IMR-90 (cell line): Measurements from ENCODE around the gene TSHZ1. TPM values are rescaled to one million over a fixed set of nuclear protein-coding genes. Genes with fewer than 3 reads are reported as not detected.

Source experiments
- ATAC-seq: fragments of 200-7000 bp; cut with Tn5 transposase; 2 replicates; pipeline ENCODE4 v1.9.1; 2020; ENCODE audit warnings: low read depth, mild to moderate bottlenecking, moderate library complexity
- BruUV-seq: library from RNA; stranded (reverse); fragments of 400-500 nt; replicated peaks from 2 replicates; lab custom pipeline; 2021; lab: Mats Ljungman, UMichigan
- CTCF ChIA-PET: fragments of 300-600 bp; formaldehyde crosslinking; extraction: SDS; loops from one replicate; lab custom pipeline; 2021; ENCODE audit warnings: antibody characterized with exemption; lab: Yijun Ruan, JAX
- POLR2A ChIA-PET: fragments of 300-600 bp; sonication (Branson Sonifier 250); formaldehyde crosslinking; loops from one replicate; lab custom pipeline; 2022; ENCODE audit warnings: antibody characterized with exemption; ENCODE audit not compliant: unreplicated experiment; lab: Charles Lee
- DNase-seq: peaks from one replicate; pipeline ENCODE4 v3.0.0; 2013
- H2AFZ ChIP-seq: replicated peaks from 2 replicates; pipeline ENCODE3; 2013; ENCODE audit warnings: low read length, mild to moderate bottlenecking; ENCODE audit not compliant: poor library complexity
- H2AK5ac ChIP-seq: 2 replicates; pipeline ENCODE4 v1.6.1; 2013; ENCODE audit warnings: low read depth, low read length, inconsistent platforms
- H2AK9ac ChIP-seq: replicated peaks from 2 replicates; pipeline ENCODE3; 2013; ENCODE audit warnings: mild to moderate bottlenecking, low read depth, low read length, moderate library complexity; ENCODE audit not compliant: poor library complexity
- H2BK120ac ChIP-seq: 2 replicates; pipeline ENCODE4 v1.6.1; 2013; ENCODE audit warnings: low read depth, low read length, inconsistent platforms
- H2BK15ac ChIP-seq: 3 replicates; pipeline ENCODE4 v1.6.1; 2013; ENCODE audit warnings: low read depth, low read length, inconsistent platforms
- H2BK20ac ChIP-seq: 2 replicates; pipeline ENCODE4 v1.6.1; 2013; ENCODE audit warnings: low read depth, mild to moderate bottlenecking, inconsistent platforms, low read length, moderate library complexity
- H2BK5ac ChIP-seq: 2 replicates; pipeline ENCODE4 v1.6.1; 2013; ENCODE audit warnings: mild to moderate bottlenecking, low read depth, low read length, inconsistent platforms; ENCODE audit not compliant: poor library complexity, severe bottlenecking
- H3K14ac ChIP-seq: replicated peaks from 2 replicates; pipeline ENCODE4 v1.6.1; 2013; ENCODE audit warnings: low read depth, low read length, inconsistent platforms
- H3K18ac ChIP-seq: 2 replicates; pipeline ENCODE4 v1.6.1; 2013; ENCODE audit warnings: low read depth, low read length, control low read depth
- H3K23ac ChIP-seq: 2 replicates; pipeline ENCODE4 v1.6.1; 2013; ENCODE audit warnings: low read depth, low read length, inconsistent platforms
- H3K27ac ChIP-seq: 2 replicates; pipeline ENCODE4 v1.5.1; 2013; ENCODE audit warnings: mild to moderate bottlenecking, control low read depth, low read length; ENCODE audit not compliant: insufficient read depth
- H3K27me3 ChIP-seq: 2 replicates; pipeline ENCODE4 v1.6.1; 2013; ENCODE audit warnings: low read length; ENCODE audit not compliant: control insufficient read depth, insufficient read depth
- H3K36me3 ChIP-seq: 2 replicates; pipeline ENCODE4 v1.6.1; 2013; ENCODE audit warnings: low read length, mixed read lengths; ENCODE audit not compliant: control insufficient read depth, insufficient read depth
- H3K4ac ChIP-seq: 2 replicates; pipeline ENCODE4 v1.6.1; 2013; ENCODE audit warnings: low read depth, low read length, inconsistent platforms
- H3K4me1 ChIP-seq: 2 replicates; pipeline ENCODE4 v1.6.1; 2013; ENCODE audit warnings: low read length, mixed read lengths; ENCODE audit not compliant: control insufficient read depth, insufficient read depth
- H3K4me2 ChIP-seq: 2 replicates; pipeline ENCODE4 v1.6.1; 2013; ENCODE audit warnings: low read depth, mild to moderate bottlenecking, control low read depth, low read length, moderate library complexity
- H3K4me3 ChIP-seq: 2 replicates; pipeline ENCODE4 v1.5.1; 2013; ENCODE audit warnings: low read depth, mild to moderate bottlenecking, control low read depth, low read length, moderate library complexity; ENCODE audit not compliant: insufficient read depth
- H3K56ac ChIP-seq: 2 replicates; pipeline ENCODE4 v1.6.1; 2013; ENCODE audit warnings: low read length, inconsistent platforms; ENCODE audit not compliant: insufficient read depth; ENCODE audit errors: extremely low read depth
- H3K79me1 ChIP-seq, 2 experiments: 2 replicates each; pipeline ENCODE4 v1.6.1; 2013; ENCODE audit warnings: low read length in 2 of 2, inconsistent platforms in 1 of 2, low read depth in 1 of 2
- H3K9ac ChIP-seq: 2 replicates; pipeline ENCODE4 v1.6.1; 2013; ENCODE audit warnings: low read depth, low read length, control low read depth
- H3K9me1 ChIP-seq: 2 replicates; pipeline ENCODE4 v1.6.1; 2013; ENCODE audit warnings: low read length, inconsistent platforms; ENCODE audit not compliant: insufficient read depth
- H3K9me3 ChIP-seq: 2 replicates; pipeline ENCODE4 v1.6.1; 2013; ENCODE audit warnings: low read length; ENCODE audit not compliant: control insufficient read depth, insufficient read depth
- H4K20me1 ChIP-seq: 2 replicates; pipeline ENCODE4 v1.6.1; 2013; ENCODE audit warnings: low read length, inconsistent platforms; ENCODE audit not compliant: insufficient read depth
- H4K5ac ChIP-seq: 2 replicates; pipeline ENCODE4 v1.6.1; 2013; ENCODE audit warnings: mild to moderate bottlenecking, low read depth, low read length, control low read depth
- H4K8ac ChIP-seq, 2 experiments: 2 replicates each; pipeline ENCODE4 v1.6.1; 2013; ENCODE audit warnings: low read depth in 2 of 2, low read length in 2 of 2, control low read depth in 1 of 2, inconsistent platforms in 1 of 2
- H4K91ac ChIP-seq: 2 replicates; pipeline ENCODE4 v1.6.1; 2013; ENCODE audit warnings: low read depth, low read length, inconsistent platforms; ENCODE audit not compliant: insufficient read depth
- RCOR1 ChIP-seq: IDR thresholded peaks from 2 replicates; pipeline ENCODE4 v1.6.1; 2012; ENCODE audit warnings: mild to moderate bottlenecking, low read length, improper control_type of control experiment; ENCODE audit not compliant: insufficient replicate concordance
- WGBS, 2 experiments: methylation state at CpG; one replicate each; pipeline versions ENCODE4 v1.1.5 to v1.1.7; 2013; ENCODE audit warnings: missing lambda C conversion rate in 2 of 2; ENCODE audit not compliant: insufficient read length in 1 of 2; ENCODE audit errors: extremely low coverage in 2 of 2; 5-methylcytosine and 5-hydroxymethylcytosine counted together
- dilution Hi-C: fragments of 300-500 bp; cut with HindIII; formaldehyde crosslinking; loops from one replicate; pipeline ENCODE4 v1.14.3; 2018; ENCODE audit warnings: low sequenced_read_pairs; ENCODE audit not compliant: unreplicated experiment
- in situ Hi-C: fragments of 300-500 bp; cut with MboI; formaldehyde crosslinking; loops from 3 replicates; pipeline ENCODE4 v1.14.3; 2019; ENCODE audit warnings: low sequenced_read_pairs, inconsistent platforms, mixed read lengths
- intact Hi-C: fragments of 100-400 bp; cut with micrococcal nuclease; formaldehyde crosslinking; loops from 2 replicates; pipeline ENCODE4 v1.10.0; 2022
- polyA plus RNA-seq, 3 experiments: library from polyadenylated mRNA; depleted of rRNA; stranded (reverse); fragments of >200 nt; gene quantifications; 2 replicates each; pipeline ENCODE4 v1.2.3, GENCODE V29; 2012; ENCODE audit warnings: low replicate concordance in 1 of 3
- total RNA-seq: library from RNA; depleted of rRNA; stranded (reverse); fragments of >200 nt; gene quantifications from 2 replicates; pipeline ENCODE4 v1.2.3, GENCODE V29; 2012

Gene TSHZ1
- total and polyA plus RNA-seq, 2 of the 4 experiments (the other 2 are of a cell fraction) = 7.1 to 10.0 TPM

DNA sequence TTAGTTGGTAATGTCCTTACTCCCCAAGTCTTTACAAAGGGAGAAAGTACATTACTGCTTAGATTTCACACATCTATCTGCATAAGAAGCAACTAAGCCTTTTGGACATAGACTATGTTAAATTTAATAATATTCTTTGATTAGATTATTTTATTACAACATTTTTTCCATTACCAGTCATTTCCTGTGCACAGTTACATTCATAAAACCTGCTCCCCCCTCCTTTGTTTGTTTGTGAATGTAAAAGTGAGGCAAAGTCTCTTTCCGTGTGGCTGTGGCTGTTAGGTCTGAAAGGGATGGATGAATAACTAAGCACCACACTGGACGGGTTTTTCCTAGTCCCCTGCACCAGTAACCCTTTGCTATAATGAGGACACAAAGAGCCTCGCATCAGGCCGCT is 11.3 kb upstream of the TSHZ1 start:
- Histone ChIP-seq H3K9me3 (no peaks in the 10 kb centered on the region), H4K20me1 (no peaks in the 10 kb centered on the region; the same call in none of the 2 replicates), H3K23ac (no peak overlapping the region), H3K9ac (no peak overlapping the region), H3K79me1 (peaks cover 18 to 50% of the 10 kb centered on the region in 2 experiments), H2BK15ac (no peak overlapping the region), H4K5ac (0 out of 2 replicates have a peak overlapping the region, but pooled peaks have one; percentile 22), H3K27me3 (no peaks in the 10 kb centered on the region), H4K8ac (no peak overlapping the region), H3K27ac (no peak overlapping the region), H4K91ac (no peak overlapping the region), H3K4me3 (no peak overlapping the region), H3K36me3 (peaks cover 18% of the 10 kb centered on the region), H3K56ac (no peak overlapping the region), H2AK5ac (no peak overlapping the region), H2BK5ac (no peak overlapping the region), H3K18ac (no peak overlapping the region), H3K4me1 (peaks cover 9% of the 10 kb centered on the region), H3K14ac (no peak overlapping the region), H3K4ac (no peak overlapping the region), H2AK9ac (no peak overlapping the region), H2BK120ac (no peak overlapping the region), H3K9me1 (peaks cover 9% of the 10 kb centered on the region), H2AFZ (no peak overlapping the region), H2BK20ac (no peak overlapping the region), H3K4me2 (no peak overlapping the region)
- no peak for TF ChIP-seq RCOR1
- DNase-seq (peak; percentile 13), ATAC-seq (no peak)
- WGBS, 2 experiments = no CpG with 5 or more reads among the region's 4 CpGs
- intact Hi-C loops = no loop called here
- CTCF ChIA-PET = no interaction called here
- no TSS peak for BruUV-seq
- POLR2A ChIA-PET = no interaction called here
- in situ Hi-C loops = loop anchor here (5.0 kb wide), 1 partner anchor 542 kb away; no protein-coding TSS in a partner anchor
- dilution Hi-C loops = no loop called here
